GM23248 (cell line): Measurements from ENCODE around the gene OXGR1.

ENCODE experiments used
- EZH2 ChIP-seq: fragments of 200-600 bp; sonication (generic); IDR thresholded peaks from 2 replicates; pipeline ENCODE4 v1.6.1; 2018; ENCODE audit warnings: antibody characterized with exemption, mild to moderate bottlenecking; ENCODE audit not compliant: insufficient read depth, poor library complexity, severe bottlenecking
- EZH2phosphoT487 ChIP-seq: fragments of 200-600 bp; sonication (generic); IDR thresholded peaks from 2 replicates; pipeline ENCODE4 v1.6.1; 2018; ENCODE audit warnings: antibody characterized with exemption, moderate library complexity, mild to moderate bottlenecking, low read depth; ENCODE audit not compliant: insufficient read depth

- TF ChIP-seq EZH2 (no peak), EZH2phosphoT487 (no peak)
These were observed 3.8 kb upstream of the OXGR1 start for GRCh38 chr13:96998051-96998450.
